ENCODE results near the gene AKR1D1. TPM values are rescaled to one million over a fixed set of nuclear protein-coding genes. Genes with fewer than 3 reads are reported as not detected.
A peak's percentile ranks its signal among the peaks of the same experiment; 100 is the strongest.
"Not testable (repeated sequence)": the region's sequence is repeated elsewhere in the genome, so short reads cannot be mapped to it uniquely, and the experiment has no call there.

AKR1D1 gene
- total RNA-seq, 1 donor, result not detected

- DNase-seq (ENCODE audit: low read depth in 2 of 3, low spot score in 2 of 3), result no peak
Measured at GRCh38 chr7:138116141-138116540, 39.9 kb downstream of the AKR1D1 start.

GRCh38 chr7:138116892-138117291 lies 40.6 kb downstream of the AKR1D1 start:
- DNase-seq (ENCODE audit: low read depth in 2 of 3, low spot score in 2 of 3), result no peak

- no peak for DNase-seq (ENCODE audit: low read depth in 2 of 3, low spot score in 2 of 3)
Measured at GRCh38 chr7:138120140-138120827, 44.0 kb downstream of the AKR1D1 start.

GRCh38 chr7:138122162-138122561 lies 45.9 kb downstream of the AKR1D1 start:
- DNase-seq (ENCODE audit: low read depth in 2 of 3, low spot score in 2 of 3), result no peak

GRCh38 chr7:138125119-138125518 lies 48.9 kb downstream of the AKR1D1 start:
- no peak for DNase-seq (ENCODE audit: low read depth in 2 of 3, low spot score in 2 of 3)

- DNase-seq (ENCODE audit: low read depth in 2 of 3, low spot score in 2 of 3), result peak in 2 of 3 donors; percentile 3 to 50
Measured at GRCh38 chr7:138125598-138126111, 49.4 kb downstream of the AKR1D1 start.

GRCh38 chr7:138126928-138127327 lies 50.7 kb downstream of the AKR1D1 start:
- DNase-seq (ENCODE audit: low read depth in 2 of 3, low spot score in 2 of 3), result no peak

- DNase-seq (ENCODE audit: low read depth in 2 of 3, low spot score in 2 of 3), result no peak
Measured at GRCh38 chr7:138127996-138128395, 51.7 kb downstream of the AKR1D1 start.

- no peak for DNase-seq (ENCODE audit: low read depth in 2 of 3, low spot score in 2 of 3)
Measured at GRCh38 chr7:138129551-138130165, 53.4 kb downstream of the AKR1D1 start.

GRCh38 chr7:138137423-138138171 lies 61.3 kb downstream of the AKR1D1 start:
- DNase-seq (ENCODE audit: low read depth in 2 of 3, low spot score in 2 of 3), result no peak

- DNase-seq (ENCODE audit: low read depth in 2 of 3, low spot score in 2 of 3), result no peak
Measured at GRCh38 chr7:138138244-138138643, 62.0 kb downstream of the AKR1D1 start.

- DNase-seq (ENCODE audit: low read depth in 2 of 3, low spot score in 2 of 3), result no peak
Measured at GRCh38 chr7:138142583-138143201, 66.4 kb downstream of the AKR1D1 start.

- no peak for DNase-seq (ENCODE audit: low read depth in 2 of 3, low spot score in 2 of 3)
Measured at GRCh38 chr7:138144958-138145357, 68.7 kb downstream of the AKR1D1 start.

GRCh38 chr7:138146221-138146620 lies 70.0 kb downstream of the AKR1D1 start:
- not testable (repeated sequence) for DNase-seq (ENCODE audit: low read depth in 2 of 3, low spot score in 2 of 3)

- DNase-seq (ENCODE audit: low read depth in 2 of 3, low spot score in 2 of 3), result not testable (repeated sequence)
Measured at GRCh38 chr7:138146757-138147734, 70.8 kb downstream of the AKR1D1 start.

- no peak for DNase-seq (ENCODE audit: low read depth in 2 of 3, low spot score in 2 of 3)
Measured at GRCh38 chr7:138151731-138152577, 75.7 kb downstream of the AKR1D1 start.

GRCh38 chr7:138154661-138155060 lies 78.4 kb downstream of the AKR1D1 start:
- no peak for DNase-seq (ENCODE audit: low read depth in 2 of 3, low spot score in 2 of 3)

GRCh38 chr7:138157702-138158101 lies 81.4 kb downstream of the AKR1D1 start:
- no peak for DNase-seq (ENCODE audit: low read depth in 2 of 3, low spot score in 2 of 3)
